H1 (cell line): Measurements from ENCODE around the gene UBE4B.

Source experiments
- ASH2L ChIP-seq: fragments of 200-600, 300-600 bp; sonication (generic); IDR thresholded peaks from one replicate; pipeline ENCODE4 v1.7.1; 2017; ENCODE audit warnings: low read length
- CTCF ChIP-seq, 3 experiments: IDR thresholded peaks; 1 replicate in 2 of 3; 2 replicates in 1 of 3; pipeline versions ENCODE4 v1.5.1 to v1.6.1; 2011; ENCODE audit warnings: low read length in 3 of 3, mild to moderate bottlenecking in 3 of 3, inconsistent platforms in 2 of 3, low read depth in 1 of 3, moderate library complexity in 1 of 3; ENCODE audit not compliant: insufficient read depth in 1 of 3; ENCODE audit errors: control extremely low read depth in 1 of 3
- HDAC6 ChIP-seq: IDR thresholded peaks from one replicate; pipeline ENCODE4 v1.7.1; 2012; ENCODE audit warnings: low read depth, mild to moderate bottlenecking, inconsistent platforms, low read length, moderate library complexity
- KDM1A ChIP-seq: fragments of 200-600, 300-600 bp; sonication (generic); IDR thresholded peaks from 2 replicates; pipeline ENCODE4 v1.7.1; 2016; ENCODE audit warnings: mild to moderate bottlenecking, low read length, borderline replicate concordance
- KDM4A ChIP-seq: IDR thresholded peaks from one replicate; pipeline ENCODE4 v1.7.1; 2012; ENCODE audit warnings: low read depth, mild to moderate bottlenecking, moderate library complexity, low read length, inconsistent platforms; ENCODE audit not compliant: severe bottlenecking
- KDM5A ChIP-seq: fragments of 200-600 bp; IDR thresholded peaks from 2 replicates; pipeline ENCODE4 v1.7.1; 2012; ENCODE audit warnings: mild to moderate bottlenecking, low read length, inconsistent platforms, mixed read lengths
- MAFK ChIP-seq: IDR thresholded peaks from 2 replicates; pipeline ENCODE4 v1.6.1; 2012; ENCODE audit warnings: low read depth, mild to moderate bottlenecking, improper control_type of control experiment, low read length
- POLR2A ChIP-seq, 2 experiments: IDR thresholded peaks; 1 replicate in 1 of 2; 2 replicates in 1 of 2; pipeline ENCODE4 v1.6.1; 2011; ENCODE audit warnings: low read depth in 2 of 2, low read length in 2 of 2, mild to moderate bottlenecking in 2 of 2; ENCODE audit errors: control extremely low read depth in 1 of 2
- RFX5 ChIP-seq: IDR thresholded peaks from 2 replicates; pipeline ENCODE4 v1.6.1; 2011; ENCODE audit warnings: low read depth, low read length, improper control_type of control experiment, borderline replicate concordance
- YY1 ChIP-seq: IDR thresholded peaks from 2 replicates; pipeline ENCODE4 v1.6.1; 2011; ENCODE audit warnings: low read depth, mild to moderate bottlenecking, low read length
- TF ChIP-seq, protein P1 (sequence below): IDR thresholded peaks from 2 replicates; pipeline ENCODE4 v1.6.1; 2012; ENCODE audit warnings: inconsistent platforms

DNA sequence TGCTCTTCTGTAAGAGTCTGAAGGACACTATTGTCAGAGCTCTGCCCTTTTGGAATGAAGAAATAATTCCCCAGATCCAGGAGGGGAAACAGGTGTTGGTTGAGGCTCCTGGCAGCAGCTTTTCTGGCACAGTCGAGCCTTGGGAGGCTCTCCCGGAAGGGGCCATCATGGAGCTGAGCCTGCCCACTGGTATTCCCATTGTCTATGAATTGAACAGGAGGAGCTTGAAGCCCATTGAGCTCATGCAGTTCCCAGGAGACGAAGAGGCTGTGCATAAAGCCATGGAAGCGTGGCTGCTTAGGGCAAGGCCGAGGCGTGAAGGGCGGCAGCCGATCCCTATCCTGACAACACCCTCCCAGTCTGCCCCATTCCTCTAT is 26.6 kb downstream of the UBE4B start:
- TF ChIP-seq CTCF (IDR thresholded peaks at IDR 0.05; ENCODE audit: control extremely low read depth in 1 of 3, insufficient read depth in 1 of 3, low read depth in 1 of 3, low read length in 3 of 3): no peak
- TF ChIP-seq KDM4A: no peak
- no peak for TF ChIP-seq KDM5A
- no peak for TF ChIP-seq HDAC6
- TF ChIP-seq, protein P1, sequence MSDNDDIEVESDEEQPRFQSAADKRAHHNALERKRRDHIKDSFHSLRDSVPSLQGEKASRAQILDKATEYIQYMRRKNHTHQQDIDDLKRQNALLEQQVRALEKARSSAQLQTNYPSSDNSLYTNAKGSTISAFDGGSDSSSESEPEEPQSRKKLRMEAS: no peak
- no peak for TF ChIP-seq MAFK
- TF ChIP-seq ASH2L: no peak
- no peak for TF ChIP-seq YY1
- TF ChIP-seq KDM1A: no peak
- no peak for TF ChIP-seq POLR2A (IDR thresholded peaks at IDR 0.05; ENCODE audit: control extremely low read depth in 1 of 2, low read depth in 2 of 2, low read length in 2 of 2)
- no peak for TF ChIP-seq RFX5
